ENCODE data around the gene TMEM132D.

DNA sequence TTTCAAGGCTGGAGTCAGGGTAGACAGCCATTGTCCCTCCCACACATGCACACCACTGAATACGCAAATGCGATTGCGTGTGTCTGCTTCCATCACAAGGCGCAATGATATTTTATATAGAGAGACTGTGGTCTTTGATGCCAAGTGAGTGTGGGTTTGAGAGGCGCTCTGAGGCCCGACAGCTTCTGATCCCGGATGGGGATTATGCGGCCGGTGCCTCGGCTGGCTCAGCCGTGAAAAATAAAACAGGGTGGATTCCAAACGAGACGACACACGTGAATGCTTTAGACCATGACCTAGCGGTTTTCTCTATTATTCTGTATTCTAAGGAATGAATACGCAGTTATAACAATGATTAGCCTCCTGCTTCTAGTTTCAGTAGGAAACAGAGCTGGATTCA, 72.5 kb downstream of the TMEM132D start:
- TF ChIP-seq EZH2phosphoT487 (IDR thresholded peaks at IDR 0.05; ENCODE audit: insufficient read depth, low read depth) (no peak), EZH2 (IDR thresholded peaks at IDR 0.05; ENCODE audit: insufficient read depth, poor library complexity, severe bottlenecking) (no peak)

Measured in GM23248 (cell line).